HG02642 (cell line): ENCODE results near the gene DCD.
"Not testable (repeated sequence)": the region's sequence is repeated elsewhere in the genome, so short reads cannot be mapped to it uniquely, and the experiment has no call there.

Experiments
- ATAC-seq: cut with Tn5 transposase; IDR thresholded peaks from one replicate; pipeline ENCODE4 v1.9.1; 2021; ENCODE audit warnings: mild to moderate bottlenecking; ENCODE audit not compliant: unreplicated experiment, poor library complexity

Gene DCD

DNA sequence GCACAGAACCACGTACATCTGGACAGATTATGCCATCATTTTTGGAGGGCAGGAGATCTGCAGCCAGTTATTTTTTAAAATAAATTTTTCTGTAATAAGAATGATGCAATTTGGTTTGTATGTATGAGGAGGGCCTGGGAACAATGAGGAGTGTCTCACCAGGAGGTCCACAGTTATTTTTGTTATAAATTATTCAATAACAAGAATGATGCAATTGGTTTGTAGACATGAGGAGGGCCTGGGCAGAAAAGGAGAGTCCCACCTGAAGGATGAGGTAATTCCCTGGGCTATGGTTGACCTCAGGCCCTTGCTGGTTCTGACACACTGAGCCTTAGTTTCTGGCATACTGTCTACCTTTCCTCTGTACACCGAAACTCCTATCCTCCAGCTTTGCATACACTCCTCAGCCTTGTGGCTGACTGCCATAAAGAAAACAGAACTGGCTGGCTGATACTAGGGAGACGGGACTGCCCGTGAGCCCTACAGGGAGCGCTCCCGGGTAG lies 9.0 kb upstream of the DCD start:
- no peak for ATAC-seq

DNA sequence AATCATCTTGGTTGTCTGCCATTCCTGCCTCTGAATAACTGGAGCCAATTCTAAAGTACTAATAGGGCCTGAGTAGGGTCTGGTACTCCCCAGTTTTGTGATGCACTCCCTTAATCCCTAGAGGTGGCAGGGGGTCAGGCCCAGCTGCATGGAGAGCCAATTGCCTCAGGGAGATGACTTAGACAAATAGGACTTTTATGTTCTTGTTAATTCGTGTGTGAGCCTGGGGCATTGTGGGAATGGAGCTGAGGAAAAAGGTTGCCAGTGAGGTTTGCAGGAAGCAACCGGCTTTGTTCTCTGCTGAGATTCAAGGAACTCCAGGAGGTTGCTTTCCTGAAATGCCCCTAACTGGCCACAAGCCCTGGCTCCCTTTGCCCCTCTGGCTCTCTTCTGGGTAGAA lies 6.8 kb upstream of the DCD start:
- no peak for ATAC-seq

DNA sequence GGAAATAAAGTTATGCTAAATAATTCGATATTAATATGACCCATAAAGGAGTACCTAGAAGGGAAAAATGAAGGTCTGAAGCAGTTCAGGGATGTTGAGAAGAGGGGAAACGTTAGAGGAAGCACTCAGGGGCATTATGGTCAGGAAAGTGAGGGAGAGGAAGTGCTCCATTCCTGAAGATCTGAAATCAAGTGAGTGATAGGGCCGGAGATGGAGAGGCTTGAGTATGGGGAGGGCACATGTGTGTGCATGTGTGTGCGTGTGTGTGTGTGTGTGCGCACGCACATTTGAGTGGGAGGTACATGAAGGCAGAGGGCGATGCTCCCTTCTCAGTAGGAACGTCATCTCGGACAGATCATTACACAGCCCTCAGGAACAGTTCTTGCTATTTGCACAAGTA lies 4.9 kb upstream of the DCD start:
- no peak for ATAC-seq

DNA sequence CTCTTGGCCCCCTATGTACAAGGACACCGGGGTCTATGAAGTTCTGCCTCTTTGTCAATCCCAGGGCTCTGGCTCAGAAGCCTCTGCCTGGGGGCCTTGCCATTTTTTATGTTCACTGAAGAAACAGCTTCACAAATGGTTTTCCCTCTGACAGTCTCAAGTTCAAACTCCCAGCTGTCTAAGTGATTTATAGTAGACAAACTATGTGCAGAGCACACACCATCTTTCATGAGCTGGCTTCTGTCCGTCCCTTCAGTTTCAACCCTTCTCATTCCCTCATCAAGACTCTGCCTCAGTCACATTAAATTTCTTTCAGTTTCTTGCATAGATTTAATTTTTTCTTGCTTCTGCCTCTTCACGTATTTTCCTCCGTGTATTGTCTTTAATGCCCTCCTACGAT lies 2.7 kb upstream of the DCD start:
- ATAC-seq, result no peak

DNA sequence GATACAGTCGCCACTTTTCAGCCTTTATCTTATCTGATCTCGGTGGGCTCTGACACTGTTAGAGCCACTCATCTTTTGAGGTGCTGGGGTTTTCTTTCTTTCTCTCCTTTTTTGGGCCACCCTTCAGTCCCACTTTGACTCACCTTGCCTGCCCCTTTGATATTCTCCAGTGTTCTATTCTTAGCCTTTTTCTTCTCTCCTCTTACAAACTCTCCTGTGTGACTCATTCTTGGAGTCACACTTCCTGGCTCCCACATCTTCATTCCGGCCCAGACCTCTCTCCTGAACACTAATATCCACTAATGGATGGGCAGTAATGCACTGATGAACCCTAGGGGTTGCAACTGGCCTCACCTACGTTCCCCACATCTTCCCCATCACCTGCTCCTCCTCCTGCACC lies 2.2 kb upstream of the DCD start:
- no peak for ATAC-seq

DNA sequence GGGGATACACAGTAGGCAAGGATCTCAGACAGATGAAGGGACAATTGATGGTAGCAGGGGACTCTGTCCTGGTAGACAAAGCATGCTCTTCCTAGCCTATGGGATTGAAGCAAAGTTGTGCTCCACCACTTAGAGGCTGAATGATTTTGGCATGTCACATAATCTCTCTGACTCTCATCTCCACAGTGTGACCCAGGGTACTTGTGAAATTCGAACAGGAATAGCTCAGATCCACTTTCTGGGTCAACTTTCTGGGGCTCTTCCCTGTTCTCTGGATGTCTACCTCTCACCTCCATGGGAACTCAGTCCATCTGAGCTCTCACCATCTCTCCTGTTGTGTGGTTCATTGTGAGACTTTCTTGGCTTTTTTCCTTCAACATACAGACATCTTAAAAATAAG lies 1.7 kb upstream of the DCD start:
- ATAC-seq, result no peak

DNA sequence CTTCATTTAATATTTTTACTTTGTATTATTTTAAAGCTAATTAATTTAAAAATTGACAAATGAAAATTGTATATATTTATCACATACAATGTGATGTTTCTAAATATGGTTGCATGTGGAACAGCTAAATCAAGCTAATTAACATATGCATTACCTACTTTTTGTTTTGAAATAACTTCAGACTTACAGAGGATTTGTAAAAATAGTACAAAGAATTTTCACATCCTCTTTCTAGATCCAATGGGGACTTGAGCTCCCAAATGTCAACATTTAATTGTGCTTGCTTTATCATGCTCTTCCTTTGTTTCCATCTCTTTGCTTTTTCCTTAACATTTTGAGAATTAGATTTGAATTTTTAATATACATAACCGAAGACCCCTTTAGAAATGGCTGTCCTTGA lies 6.6 kb downstream of the DCD start:
- no peak for ATAC-seq

DNA sequence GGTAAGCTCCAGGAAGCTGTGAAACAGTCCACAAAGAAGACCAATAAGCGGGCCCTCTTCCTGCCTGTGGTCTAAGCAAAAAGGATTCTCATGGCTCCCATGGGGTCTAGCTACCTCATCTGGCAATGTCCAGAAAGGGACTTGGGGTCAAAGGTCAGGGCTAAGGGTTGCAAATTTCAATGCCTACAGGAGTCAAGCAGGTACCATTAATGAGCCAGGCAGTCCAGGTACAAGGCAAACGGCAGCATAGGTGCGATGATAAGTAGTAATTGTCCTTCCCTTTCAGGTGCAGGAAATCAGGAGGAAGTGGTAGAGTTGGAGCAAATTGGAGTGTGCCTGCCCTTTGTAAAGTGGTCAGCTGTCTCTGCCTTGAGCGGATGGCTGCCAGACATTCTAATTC lies 7.1 kb downstream of the DCD start:
- ATAC-seq, result no peak

DNA sequence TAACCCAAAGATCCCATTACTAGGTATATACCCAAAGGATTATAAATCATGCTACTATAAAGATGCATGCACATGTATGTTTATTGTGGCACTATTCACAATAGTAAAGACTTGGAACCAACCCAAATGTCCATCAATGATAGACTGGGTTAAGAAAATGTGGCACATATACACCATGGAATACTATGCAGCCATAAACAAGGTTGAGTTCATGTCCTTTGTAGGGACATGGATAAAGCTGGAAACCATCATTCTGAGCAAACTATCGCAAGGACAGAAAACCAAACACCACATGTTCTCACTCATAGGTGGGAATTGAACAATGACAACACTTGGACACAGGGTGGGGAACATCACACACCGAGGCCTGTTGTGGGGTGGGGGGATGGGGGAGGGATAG lies 9.1 kb downstream of the DCD start:
- not testable (repeated sequence) for ATAC-seq

DNA sequence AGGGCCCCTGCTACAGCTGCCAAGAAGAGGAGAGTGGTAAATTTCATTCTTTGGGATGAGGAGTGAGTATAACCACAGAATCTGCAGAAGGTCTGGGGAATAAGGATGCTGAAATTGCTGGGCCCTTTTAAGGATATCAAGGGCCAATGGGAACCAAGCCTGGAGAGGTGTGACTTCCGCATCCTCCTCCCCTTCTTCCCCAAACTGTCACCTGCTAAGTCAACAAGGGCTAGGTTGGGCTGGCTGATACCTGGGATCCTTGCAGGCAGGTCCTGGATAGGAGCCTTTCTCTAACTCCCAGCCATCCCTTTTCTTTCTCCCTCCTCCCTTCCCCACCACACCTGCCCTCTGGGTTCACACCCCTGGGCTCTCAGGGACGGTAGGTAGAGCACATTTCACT lies 13.4 kb downstream of the DCD start, which contains the start of gene LACRT:
LACRT (minus strand) TSS at position 101 of the 400 bp plus-strand sequence; CDS start at position 47, 54 bp downstream.
- ATAC-seq, result no peak

DNA sequence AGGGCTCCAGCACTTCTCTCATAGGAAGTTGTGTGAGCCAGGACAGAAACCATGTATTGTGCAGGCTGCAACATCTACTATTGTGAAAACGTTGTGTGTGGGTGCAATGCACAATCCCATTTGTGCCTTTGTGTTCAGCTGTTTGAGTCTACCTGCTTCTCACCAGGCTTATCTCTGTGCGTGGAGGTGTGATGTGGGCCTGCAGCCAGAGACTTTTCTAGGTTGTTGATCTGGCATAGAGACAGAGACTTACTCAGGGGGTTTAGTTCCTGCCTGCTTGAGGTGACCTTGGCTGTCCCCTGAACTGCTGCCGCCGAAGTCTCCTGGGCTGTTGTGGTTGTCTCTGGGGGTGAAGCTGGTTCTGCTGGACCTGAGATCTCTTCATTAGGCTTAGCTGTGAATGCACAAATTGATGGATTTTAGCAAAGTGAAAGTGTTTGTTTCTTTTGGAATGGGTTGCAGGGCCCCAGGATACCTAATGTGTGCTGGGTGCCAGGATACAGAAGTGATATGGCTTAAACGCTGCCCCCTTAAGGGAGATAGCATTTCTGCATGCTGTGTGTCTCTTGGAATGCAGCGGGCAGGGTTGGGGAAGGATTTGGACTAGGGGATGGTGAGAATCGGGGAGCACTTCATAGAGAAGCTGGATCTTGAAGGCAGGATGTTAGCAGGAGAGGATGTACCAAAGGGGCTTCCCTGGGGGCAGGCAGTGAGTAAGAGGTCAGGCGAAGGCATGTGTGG lies 16.0 kb downstream of the DCD start:
- no peak for ATAC-seq

DNA sequence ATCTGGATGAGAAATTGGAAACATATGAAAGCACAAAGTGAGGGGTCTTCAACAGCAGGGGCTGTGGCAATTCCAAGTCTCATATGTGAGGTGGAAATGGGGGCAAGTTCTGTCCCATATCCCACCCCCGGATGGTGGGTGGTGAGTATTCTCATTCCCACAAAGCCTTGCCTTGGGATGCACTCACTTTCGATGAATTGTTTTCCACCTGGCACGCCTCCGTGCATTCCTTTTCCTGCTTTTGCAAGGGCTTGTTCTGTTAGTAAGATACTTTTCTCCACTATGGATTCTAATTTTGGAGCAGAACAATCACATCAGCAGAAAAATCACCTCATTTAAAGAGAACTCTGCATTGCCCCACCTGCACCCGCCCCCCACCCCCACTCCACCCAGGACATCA lies 16.6 kb downstream of the DCD start:
- ATAC-seq, result no peak

DNA sequence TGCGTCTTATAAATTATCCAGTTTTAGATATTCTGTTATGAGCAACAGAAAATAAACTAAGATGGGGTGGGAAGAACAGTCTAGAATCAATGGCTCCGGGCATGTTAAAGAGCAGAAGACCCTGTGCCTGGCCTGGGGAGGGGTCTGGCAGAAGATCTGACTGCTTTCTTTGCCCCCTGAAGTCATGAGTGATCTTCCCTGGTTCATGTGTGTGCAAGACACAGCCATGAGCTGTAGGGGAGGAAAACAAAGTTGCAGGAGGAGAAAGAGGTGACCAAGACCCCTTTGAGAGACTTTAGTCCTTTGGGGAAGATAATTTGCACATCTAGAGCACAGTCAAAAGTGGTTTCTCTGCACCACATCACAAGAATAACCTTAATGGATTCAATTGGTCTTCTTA lies 18.2 kb downstream of the DCD start:
- ATAC-seq, result no peak

DNA sequence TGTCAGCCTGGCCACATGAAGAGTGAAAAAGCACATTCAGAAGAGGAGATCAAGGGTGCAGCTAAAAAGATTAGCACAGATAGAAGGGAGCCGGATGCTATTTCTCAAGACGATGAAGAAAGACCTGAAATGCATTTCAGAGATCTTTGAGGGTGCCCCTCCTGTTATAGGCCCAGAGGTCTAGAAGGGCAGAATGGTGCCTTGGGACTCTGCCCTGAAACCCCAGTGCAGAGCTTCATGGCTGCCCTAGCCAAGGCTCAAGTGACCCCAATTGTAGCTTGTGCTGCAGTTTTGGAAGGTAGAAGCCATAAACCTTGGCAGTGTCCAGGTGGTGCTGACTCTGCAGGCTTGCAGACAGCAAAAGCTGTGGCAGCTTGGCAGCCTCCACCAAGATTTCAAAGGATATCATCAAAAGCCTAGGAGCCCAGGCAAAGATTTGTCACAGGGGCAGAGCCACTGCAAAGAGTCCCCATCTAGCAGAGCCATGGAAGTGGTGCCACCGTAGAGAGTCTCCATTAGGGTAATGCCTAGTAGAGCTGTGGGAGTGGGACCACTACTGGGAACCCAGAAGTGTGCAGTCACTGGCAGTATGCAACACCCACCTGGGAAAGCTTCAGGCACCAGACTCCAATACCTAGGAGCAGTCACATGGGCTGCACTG lies 19.8 kb downstream of the DCD start:
- ATAC-seq, result no peak

DNA sequence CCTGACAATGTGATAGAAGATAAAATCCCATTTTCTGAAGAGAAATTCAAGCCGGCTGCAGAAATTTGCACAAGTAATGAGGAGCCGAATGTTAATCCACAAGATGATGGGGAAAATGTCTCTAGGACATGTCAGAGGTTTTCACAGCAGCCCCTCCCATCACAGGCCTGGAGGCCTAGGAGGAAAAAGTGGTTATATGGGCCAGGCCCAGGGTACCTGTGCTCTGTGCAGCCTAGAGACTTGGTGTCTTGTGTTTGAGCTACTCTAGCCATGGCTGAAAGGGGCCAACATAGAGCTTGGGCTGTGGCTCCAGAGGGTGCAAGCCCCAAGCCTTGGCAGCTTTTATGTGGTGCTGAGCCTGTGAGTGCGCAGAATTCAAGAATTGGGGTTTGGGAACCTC lies 20.9 kb downstream of the DCD start:
- no peak for ATAC-seq

DNA sequence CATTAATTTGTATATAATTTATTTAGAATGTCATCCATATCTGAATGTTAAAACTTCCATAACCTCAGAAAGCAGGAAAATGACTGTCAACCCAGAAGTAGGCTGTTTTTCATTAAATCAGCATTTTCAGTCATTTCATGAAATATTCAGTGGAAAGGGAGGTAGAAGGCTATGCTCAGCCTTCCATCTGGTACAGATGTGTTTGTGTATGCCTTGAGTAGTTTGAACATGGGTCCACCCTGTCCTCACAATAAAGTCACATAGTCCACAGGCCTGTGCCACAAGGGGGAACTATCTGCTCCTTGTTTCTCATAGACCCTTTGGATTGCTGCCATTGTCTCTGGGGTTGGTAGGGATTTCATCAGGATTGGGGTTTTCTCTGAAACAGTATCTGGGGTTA lies 22.6 kb downstream of the DCD start:
- ATAC-seq, result no peak

DNA sequence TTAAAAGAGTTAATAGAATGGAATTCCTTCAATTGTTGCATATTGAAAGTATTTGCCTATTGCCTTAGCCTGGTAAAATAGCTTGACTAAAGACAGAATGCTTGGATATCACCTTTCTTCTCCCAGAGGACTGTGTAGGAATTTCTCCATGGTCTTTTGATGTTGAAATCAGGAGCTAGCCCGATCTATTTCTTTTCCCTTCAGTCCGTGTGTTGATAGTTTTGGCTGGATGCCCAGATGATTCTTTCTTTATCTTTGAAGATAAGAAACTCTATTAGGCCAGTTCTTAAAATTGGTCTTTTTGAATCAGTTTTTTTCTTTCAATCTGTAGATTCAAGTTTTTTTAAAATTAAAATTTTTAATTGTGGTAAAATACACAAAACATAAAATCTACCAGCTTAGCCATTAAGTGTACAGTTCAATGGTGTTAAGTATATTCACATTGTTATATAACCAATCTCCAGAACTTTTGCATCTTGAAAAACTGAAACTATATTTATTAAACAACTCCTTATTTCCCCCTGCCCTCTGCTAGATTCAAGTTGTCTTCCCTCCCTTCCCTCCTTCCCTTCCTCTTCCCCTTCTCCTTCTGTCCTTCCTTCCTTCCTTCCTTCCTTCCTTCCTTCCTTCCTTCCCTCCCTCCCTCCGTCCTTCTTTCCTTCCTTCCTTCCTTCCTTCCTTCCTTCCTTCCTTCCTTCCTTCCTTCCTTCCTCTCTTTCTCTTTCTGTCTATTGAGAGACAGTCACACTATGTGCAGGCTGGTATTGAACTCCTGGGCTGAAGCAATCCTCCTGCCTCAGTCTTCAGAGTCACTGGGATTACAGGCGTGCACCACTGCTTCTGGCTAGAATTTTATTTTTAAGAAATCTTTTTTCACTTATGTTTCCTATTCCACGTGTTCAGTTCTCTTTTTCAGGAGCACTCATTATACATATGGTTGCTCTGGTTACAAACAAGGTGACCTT lies 23.6 kb downstream of the DCD start:
- no peak for ATAC-seq

DNA sequence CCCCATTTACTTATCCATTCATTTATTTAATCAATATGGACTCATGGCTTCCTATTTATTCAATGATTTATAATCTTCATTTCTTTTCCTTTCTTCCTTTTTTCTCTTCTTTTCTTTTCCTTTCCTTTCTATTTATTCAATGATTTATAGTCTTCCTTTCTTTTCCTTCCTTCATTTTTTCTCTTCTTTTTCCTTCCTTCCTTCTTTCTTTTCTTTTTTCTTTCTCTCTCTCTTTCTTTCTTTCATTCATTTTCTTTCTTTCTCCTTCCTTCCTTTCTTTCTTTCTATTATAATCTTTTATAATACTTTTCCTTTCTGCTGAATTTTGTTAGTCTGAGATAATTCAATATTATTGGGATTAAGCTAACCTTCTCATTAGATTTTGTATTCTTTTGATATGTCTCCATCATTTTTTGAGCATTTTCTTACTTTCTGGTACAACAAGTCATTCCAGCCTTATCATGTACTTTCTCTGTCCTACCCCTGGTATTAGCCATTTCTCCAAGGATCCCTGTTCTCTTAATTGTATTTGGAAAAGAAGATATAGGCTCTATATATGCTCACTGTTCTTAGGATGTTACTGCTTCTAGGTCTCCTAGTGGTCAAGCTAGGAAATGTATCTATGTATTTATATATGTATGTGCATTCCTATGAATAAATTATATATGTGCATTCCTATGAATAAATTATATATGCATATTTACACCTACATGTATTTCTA lies 25.5 kb downstream of the DCD start:
- no peak for ATAC-seq

DNA sequence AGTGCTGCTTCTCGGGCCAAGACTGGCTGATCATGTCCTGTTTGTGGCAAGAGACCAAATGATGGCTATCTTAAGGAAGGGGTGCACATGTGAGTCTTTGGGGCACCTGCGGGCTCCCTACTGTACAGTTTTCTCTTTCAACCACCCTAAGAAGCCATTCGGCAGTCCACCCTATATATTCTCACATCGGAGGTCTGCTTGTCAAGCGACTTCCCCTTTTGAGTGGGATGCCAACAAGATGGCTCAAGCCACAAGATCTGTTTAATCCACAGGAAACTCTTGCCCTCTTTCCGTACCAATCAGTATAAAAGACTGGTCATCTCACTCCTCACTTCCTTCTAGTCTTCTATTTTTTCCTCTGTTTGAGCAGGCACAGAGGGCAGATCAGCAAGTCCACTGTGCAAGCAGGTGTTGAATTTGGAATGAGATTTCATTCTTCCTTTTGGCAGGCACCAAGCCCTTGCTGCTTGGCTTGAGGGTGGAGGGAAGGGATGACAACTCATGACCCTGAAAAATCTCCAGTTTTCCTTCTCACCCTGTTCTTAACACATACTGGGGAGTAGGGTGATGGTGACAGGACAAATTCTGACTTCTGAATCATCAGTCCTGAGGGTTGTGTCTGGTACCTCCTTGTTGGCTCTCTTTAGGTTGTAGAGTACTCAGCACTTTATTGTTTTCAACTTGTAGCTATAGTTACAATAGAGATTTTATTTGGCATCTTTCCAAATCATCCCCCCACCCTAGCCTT lies 31.1 kb downstream of the DCD start:
- no peak for ATAC-seq
